Measurements from ENCODE around the gene SLC9C1. TPM values are rescaled to one million over a fixed set of nuclear protein-coding genes. Genes with fewer than 3 reads are reported as not detected.
"Not testable (repeated sequence)": the region's sequence is repeated elsewhere in the genome, so short reads cannot be mapped to it uniquely, and the experiment has no call there.

The SLC9C1 gene
- total RNA-seq, 4 donors from 2014 or later = not detected

GRCh38 chr3:112199622-112200316, 94.2 kb downstream of the SLC9C1 start:
- H3K36me3 ChIP-seq = no peaks in the 10 kb centered on the region
- no peak for DNase-seq
- no peaks in the 10 kb centered on the region for H3K4me1 ChIP-seq
- intact Hi-C loops (cut with DNase I; ENCODE audit: low total_unique reads) (no loop called here), in situ Hi-C loops (cut with MboI; ENCODE audit: low pct_ligation_motif_present in 1 of 4, low pct_unique_long_range_greater_than_20kb in 1 of 4, low sequenced_read_pairs in 3 of 4) (no loop called here)
- no peak overlapping the region for H3K27ac ChIP-seq
- no peak overlapping the region for H3K4me3 ChIP-seq
- no peaks in the 10 kb centered on the region for H3K27me3 ChIP-seq
- 74 to 91% methylated on average over 4 to 5 of the region's 5 CpGs for WGBS, 2 donors (ENCODE audit: low coverage in 1 of 2)
- H3K9me3 ChIP-seq = no peaks in the 10 kb centered on the region
- TF ChIP-seq POLR2AphosphoS5 (IDR thresholded peaks at IDR 0.05) (no peak), EP300 (IDR thresholded peaks at IDR 0.05; ENCODE audit: low read depth) (no peak), CTCF (IDR thresholded peaks at IDR 0.05) (no peak), POLR2A (IDR thresholded peaks at IDR 0.05) (no peak)

GRCh38 chr3:112197131-112197530, 96.9 kb downstream of the SLC9C1 start:
- TF ChIP-seq POLR2AphosphoS5 (IDR thresholded peaks at IDR 0.05) = no peak
- TF ChIP-seq POLR2A (IDR thresholded peaks at IDR 0.05) = no peak
- no peak for TF ChIP-seq CTCF (IDR thresholded peaks at IDR 0.05)
- no peak for TF ChIP-seq EP300 (IDR thresholded peaks at IDR 0.05; ENCODE audit: low read depth)
- no peaks in the 10 kb centered on the region for H3K27me3 ChIP-seq
- intact Hi-C loops (cut with DNase I; ENCODE audit: low total_unique reads) = no loop called here
- WGBS, 2 donors (ENCODE audit: low coverage in 1 of 2) = 100% methylated on average over 1 of the region's 1 CpG; no CpG with 5 or more reads in 1 of the 2 donors
- H3K27ac ChIP-seq = no peak overlapping the region
- no peak overlapping the region for H3K4me3 ChIP-seq
- no peaks in the 10 kb centered on the region for H3K36me3 ChIP-seq
- in situ Hi-C loops (cut with MboI; ENCODE audit: low pct_ligation_motif_present in 1 of 4, low pct_unique_long_range_greater_than_20kb in 1 of 4, low sequenced_read_pairs in 3 of 4) = no loop called here
- DNase-seq = no peak
- H3K4me1 ChIP-seq = no peaks in the 10 kb centered on the region
- peaks cover 0 to under 1% of the 10 kb centered on the region in 2 donors for H3K9me3 ChIP-seq

- Histone ChIP-seq H3K4me1 (no peaks in the 10 kb centered on the region), H3K4me3 (no peak overlapping the region), H3K36me3 (no peaks in the 10 kb centered on the region), H3K27ac (no peak overlapping the region), H3K9me3 (peaks cover 4 to 5% of the 10 kb centered on the region in 2 donors), H3K27me3 (no peaks in the 10 kb centered on the region)
- in situ Hi-C loops (cut with MboI; ENCODE audit: low pct_ligation_motif_present in 1 of 4, low pct_unique_long_range_greater_than_20kb in 1 of 4, low sequenced_read_pairs in 3 of 4) = no loop called here
- TF ChIP-seq CTCF (IDR thresholded peaks at IDR 0.05) (no peak), POLR2A (IDR thresholded peaks at IDR 0.05) (no peak), EP300 (IDR thresholded peaks at IDR 0.05; ENCODE audit: low read depth) (no peak), POLR2AphosphoS5 (IDR thresholded peaks at IDR 0.05) (no peak)
- 76 to 95% methylated on average over 1 of the region's 1 CpG for WGBS, 2 donors (ENCODE audit: low coverage in 1 of 2)
- no peak for DNase-seq
- intact Hi-C loops (cut with DNase I; ENCODE audit: low total_unique reads) = no loop called here
These were observed 106.7 kb downstream of the SLC9C1 start for GRCh38 chr3:112187300-112187699.

GRCh38 chr3:112185423-112186035, 108.5 kb downstream of the SLC9C1 start:
- H3K4me1 ChIP-seq; H3K27ac ChIP-seq; DNase-seq; intact Hi-C loops (cut with DNase I; ENCODE audit: low total_unique reads); H3K27me3 ChIP-seq; H3K9me3 ChIP-seq; in situ Hi-C loops (cut with MboI; ENCODE audit: low pct_ligation_motif_present in 1 of 4, low pct_unique_long_range_greater_than_20kb in 1 of 4, low sequenced_read_pairs in 3 of 4); H3K36me3 ChIP-seq; H3K4me3 ChIP-seq: not testable (repeated sequence)
- 0 to 32% methylated on average over 3 to 10 of the region's 42 CpGs for WGBS, 2 donors (ENCODE audit: low coverage in 1 of 2)
